Chondrocyte (in vitro differentiated cells): ENCODE results near the gene ENTPD6. TPM values are rescaled to one million over a fixed set of nuclear protein-coding genes. Genes with fewer than 3 reads are reported as not detected.

Source experiments
- DNase-seq: peaks from one replicate; pipeline ENCODE4 v3.0.0; 2021; ENCODE audit warnings: mixed read lengths, low spot score
- H3K27ac Mint-ChIP-seq: one replicate; pipeline ENCODE4 v1.8.0; 2021; ENCODE audit warnings: mild to moderate bottlenecking, moderate library complexity, mixed read lengths; ENCODE audit not compliant: unreplicated experiment
- H3K27me3 Mint-ChIP-seq: 2 replicates; pipeline ENCODE4 v1.8.0; 2021; ENCODE audit warnings: low read depth, mixed read lengths
- H3K36me3 Mint-ChIP-seq: 2 replicates; pipeline ENCODE4 v1.8.0; 2021; ENCODE audit warnings: low read depth, mixed read lengths
- H3K4me1 Mint-ChIP-seq: 2 replicates; pipeline ENCODE4 v1.8.0; 2021; ENCODE audit warnings: low read depth, mild to moderate bottlenecking, mixed read lengths
- H3K4me3 Mint-ChIP-seq: one replicate; pipeline ENCODE4 v1.8.0; 2021; ENCODE audit warnings: mild to moderate bottlenecking, moderate library complexity, mixed read lengths; ENCODE audit not compliant: unreplicated experiment
- H3K9me3 Mint-ChIP-seq: 2 replicates; pipeline ENCODE4 v1.8.0; 2021; ENCODE audit warnings: low read depth, mixed read lengths
- CTCF ChIP-seq: fragments of 200-600 bp; sonication (generic); IDR thresholded peaks from 2 replicates; pipeline ENCODE4 v1.5.0; 2021; ENCODE audit warnings: antibody characterized with exemption, mild to moderate bottlenecking, moderate library complexity
- total RNA-seq: library from RNA; stranded (reverse); gene quantifications from 3 replicates; pipeline ENCODE4 v1.2.1, GENCODE V29; 2021

The ENTPD6 gene
- total RNA-seq, 1 donor from 2014 or later, result 53.5 TPM

GRCh38 chr20:25254571-25254970 is 59.1 kb downstream of the ENTPD6 start:
- Mint-ChIP-seq H3K4me1 (peaks cover 73% of the 10 kb centered on the region), H3K27me3 (no peaks in the 10 kb centered on the region)
- DNase-seq, result no peak

GRCh38 chr20:25254986-25255680 is 59.6 kb downstream of the ENTPD6 start:
- TF ChIP-seq CTCF, result peak; percentile 17
- Mint-ChIP-seq H3K4me3 (no peak overlapping the region), H3K36me3 (peaks cover 12% of the 10 kb centered on the region), H3K27me3 (no peaks in the 10 kb centered on the region), H3K27ac (peak overlapping the region; percentile 51), H3K9me3 (no peaks in the 10 kb centered on the region), H3K4me1 (peaks cover 68% of the 10 kb centered on the region)
- DNase-seq, result peak; percentile 81

More at GRCh38 chr20:25254571-25254970, 59.1 kb downstream of the ENTPD6 start:
- Mint-ChIP-seq H3K9me3 (no peaks in the 10 kb centered on the region), H3K27ac (no peak overlapping the region), H3K36me3 (peaks cover 9% of the 10 kb centered on the region), H3K4me3 (no peak overlapping the region)
- no peak for TF ChIP-seq CTCF

- Mint-ChIP-seq H3K9me3 (no peaks in the 10 kb centered on the region), H3K36me3 (peaks cover 20% of the 10 kb centered on the region), H3K4me3 (no peak overlapping the region), H3K4me1 (peaks cover 56% of the 10 kb centered on the region), H3K27ac (peak overlapping the region; percentile 8), H3K27me3 (no peaks in the 10 kb centered on the region)
- no peak for TF ChIP-seq CTCF
- no peak for DNase-seq
These were observed 60.8 kb downstream of the ENTPD6 start for GRCh38 chr20:25256226-25256859.

GRCh38 chr20:25257130-25257529 is 61.6 kb downstream of the ENTPD6 start:
- Mint-ChIP-seq H3K27ac (no peak overlapping the region), H3K4me3 (no peak overlapping the region), H3K9me3 (peaks cover 6% of the 10 kb centered on the region), H3K27me3 (no peaks in the 10 kb centered on the region), H3K4me1 (peaks cover 48% of the 10 kb centered on the region), H3K36me3 (peaks cover 27% of the 10 kb centered on the region)
- no peak for TF ChIP-seq CTCF
- DNase-seq, result no peak

- Mint-ChIP-seq H3K4me1 (peaks cover 40% of the 10 kb centered on the region), H3K27me3 (no peaks in the 10 kb centered on the region), H3K27ac (peak overlapping the region; percentile 8), H3K4me3 (no peak overlapping the region), H3K36me3 (peaks cover 27% of the 10 kb centered on the region), H3K9me3 (peaks cover 6% of the 10 kb centered on the region)
- no peak for TF ChIP-seq CTCF
- DNase-seq, result no peak
These were observed 62.4 kb downstream of the ENTPD6 start for GRCh38 chr20:25257756-25258475.
